ENCODE results near the gene C2CD4C. TPM values are rescaled to one million over a fixed set of nuclear protein-coding genes. Genes with fewer than 3 reads are reported as not detected.
"Not testable (repeated sequence)": the region's sequence is repeated elsewhere in the genome, so short reads cannot be mapped to it uniquely, and the experiment has no call there.

Gene C2CD4C
- total RNA-seq, 4 donors from 2014 or later: 0.54 to 14.7 (median 4.9) TPM

DNA sequence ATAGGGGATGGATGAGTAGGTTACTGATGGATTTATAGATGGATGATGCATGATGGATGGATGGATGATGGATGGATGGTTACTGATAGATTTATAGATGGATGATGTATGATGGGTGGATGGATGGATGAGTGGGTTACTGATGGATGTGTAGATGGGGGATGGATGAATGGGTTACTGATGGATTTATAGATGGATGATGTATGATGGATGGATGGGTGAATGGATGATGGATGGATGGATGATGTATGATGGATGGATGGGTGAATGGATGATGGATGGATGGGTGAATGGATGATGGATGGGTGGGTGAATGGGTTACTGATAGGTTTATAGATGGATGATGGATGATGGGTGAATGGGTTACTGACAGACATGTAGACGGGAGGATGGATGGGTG lies 6.3 kb upstream of the C2CD4C start:
- no peaks in the 10 kb centered on the region for H3K4me1 ChIP-seq
- H3K36me3 ChIP-seq: no peaks in the 10 kb centered on the region
- intact Hi-C loops (cut with DNase I): no loop called here
- no peak overlapping the region for H3K4me3 ChIP-seq (replicated peaks in 1 of 3)
- 93 to 95% methylated on average over 1 of the region's 1 CpG for WGBS, 2 donors
- no peak for TF ChIP-seq POLR2A (IDR thresholded peaks at IDR 0.05)
- TF ChIP-seq, protein P1, sequence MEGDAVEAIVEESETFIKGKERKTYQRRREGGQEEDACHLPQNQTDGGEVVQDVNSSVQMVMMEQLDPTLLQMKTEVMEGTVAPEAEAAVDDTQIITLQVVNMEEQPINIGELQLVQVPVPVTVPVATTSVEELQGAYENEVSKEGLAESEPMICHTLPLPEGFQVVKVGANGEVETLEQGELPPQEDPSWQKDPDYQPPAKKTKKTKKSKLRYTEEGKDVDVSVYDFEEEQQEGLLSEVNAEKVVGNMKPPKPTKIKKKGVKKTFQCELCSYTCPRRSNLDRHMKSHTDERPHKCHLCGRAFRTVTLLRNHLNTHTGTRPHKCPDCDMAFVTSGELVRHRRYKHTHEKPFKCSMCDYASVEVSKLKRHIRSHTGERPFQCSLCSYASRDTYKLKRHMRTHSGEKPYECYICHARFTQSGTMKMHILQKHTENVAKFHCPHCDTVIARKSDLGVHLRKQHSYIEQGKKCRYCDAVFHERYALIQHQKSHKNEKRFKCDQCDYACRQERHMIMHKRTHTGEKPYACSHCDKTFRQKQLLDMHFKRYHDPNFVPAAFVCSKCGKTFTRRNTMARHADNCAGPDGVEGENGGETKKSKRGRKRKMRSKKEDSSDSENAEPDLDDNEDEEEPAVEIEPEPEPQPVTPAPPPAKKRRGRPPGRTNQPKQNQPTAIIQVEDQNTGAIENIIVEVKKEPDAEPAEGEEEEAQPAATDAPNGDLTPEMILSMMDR (IDR thresholded peaks at IDR 0.05): no peak
- H3K27me3 ChIP-seq: no peaks in the 10 kb centered on the region
- no peaks in the 10 kb centered on the region for H3K9me3 ChIP-seq
- no peak for DNase-seq
- no peak overlapping the region for H3K27ac ChIP-seq

- intact Hi-C loops (cut with DNase I): no loop called here
- Histone ChIP-seq H3K36me3 (no peaks in the 10 kb centered on the region), H3K27me3 (no peaks in the 10 kb centered on the region), H3K9me3 (no peaks in the 10 kb centered on the region), H3K27ac (no peak overlapping the region), H3K4me1 (peaks cover 5 to 8% of the 10 kb centered on the region in 2 donors), H3K4me3 (replicated peaks in 1 of 3) (no peak overlapping the region)
- TF ChIP-seq, protein P1 (IDR thresholded peaks at IDR 0.05): no peak
- no peak for TF ChIP-seq POLR2A (IDR thresholded peaks at IDR 0.05)
- 60 to 70% methylated on average over 15 of the region's 15 CpGs for WGBS, 2 donors
- peak in 1 of 2 donors; percentile 2 for DNase-seq
Measured at GRCh38 chr19:413756-414420, 4.9 kb upstream of the C2CD4C start.

DNA sequence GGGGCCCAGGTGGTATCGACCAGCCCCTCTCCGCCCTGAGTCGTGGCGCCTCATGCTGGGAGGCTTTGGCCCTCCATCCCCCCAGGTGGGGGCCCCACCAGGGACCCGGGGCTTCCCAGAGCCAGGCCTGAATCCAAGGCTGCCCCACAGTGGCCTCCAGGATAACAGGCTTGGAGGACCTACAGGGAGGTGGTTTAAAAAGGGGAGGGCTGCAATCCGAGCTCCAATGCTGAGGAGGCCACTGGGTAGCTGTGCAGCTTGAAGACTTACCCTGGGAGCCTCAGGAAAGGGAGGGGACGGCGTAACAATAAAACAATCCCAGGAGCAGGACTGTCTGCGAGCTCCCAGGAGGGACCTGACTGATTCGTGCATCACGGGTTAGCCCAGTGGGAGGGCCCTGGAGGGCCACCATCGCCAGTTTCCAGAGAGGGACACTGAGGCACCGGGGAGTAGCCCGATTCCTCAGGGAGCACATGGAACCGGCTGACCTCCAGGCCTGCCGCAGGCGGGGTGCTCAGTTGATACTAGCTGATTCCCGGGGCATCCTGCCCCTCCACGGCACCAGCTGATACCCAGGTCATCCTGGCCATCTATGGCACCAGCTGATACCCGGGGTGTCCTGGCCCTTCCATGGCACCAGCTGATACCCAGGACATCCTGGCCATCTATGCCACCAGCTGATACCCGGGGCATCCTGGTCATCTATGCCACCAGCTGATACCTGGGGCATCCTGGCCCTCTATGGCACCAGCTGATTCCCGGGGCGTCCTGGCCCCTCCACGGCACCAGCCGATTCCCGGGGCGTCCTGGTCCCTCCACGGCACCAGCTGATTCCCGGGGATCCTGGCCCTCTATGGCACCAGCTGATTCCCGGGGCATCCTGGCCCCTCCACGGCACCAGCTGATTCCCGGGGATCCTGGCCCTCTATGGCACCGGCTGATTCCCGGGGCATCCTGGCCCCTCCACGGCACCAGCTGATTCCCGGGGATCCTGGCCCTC lies 3.7 kb upstream of the C2CD4C start:
- Histone ChIP-seq H3K36me3 (no peaks in the 10 kb centered on the region), H3K27me3 (no peaks in the 10 kb centered on the region), H3K9me3 (no peaks in the 10 kb centered on the region), H3K27ac (no peak overlapping the region), H3K4me1 (peaks cover 13 to 17% of the 10 kb centered on the region in 2 donors), H3K4me3 (replicated peaks in 1 of 3) (no peak overlapping the region)
- DNase-seq: peak in 1 of 2 donors; percentile 2
- intact Hi-C loops (cut with DNase I): no loop called here
- WGBS, 2 donors: 12 to 55% methylated on average over 10 to 25 of the region's 36 CpGs
- TF ChIP-seq POLR2A (IDR thresholded peaks at IDR 0.05): no peak
- TF ChIP-seq, protein P1 (IDR thresholded peaks at IDR 0.05): no peak

DNA sequence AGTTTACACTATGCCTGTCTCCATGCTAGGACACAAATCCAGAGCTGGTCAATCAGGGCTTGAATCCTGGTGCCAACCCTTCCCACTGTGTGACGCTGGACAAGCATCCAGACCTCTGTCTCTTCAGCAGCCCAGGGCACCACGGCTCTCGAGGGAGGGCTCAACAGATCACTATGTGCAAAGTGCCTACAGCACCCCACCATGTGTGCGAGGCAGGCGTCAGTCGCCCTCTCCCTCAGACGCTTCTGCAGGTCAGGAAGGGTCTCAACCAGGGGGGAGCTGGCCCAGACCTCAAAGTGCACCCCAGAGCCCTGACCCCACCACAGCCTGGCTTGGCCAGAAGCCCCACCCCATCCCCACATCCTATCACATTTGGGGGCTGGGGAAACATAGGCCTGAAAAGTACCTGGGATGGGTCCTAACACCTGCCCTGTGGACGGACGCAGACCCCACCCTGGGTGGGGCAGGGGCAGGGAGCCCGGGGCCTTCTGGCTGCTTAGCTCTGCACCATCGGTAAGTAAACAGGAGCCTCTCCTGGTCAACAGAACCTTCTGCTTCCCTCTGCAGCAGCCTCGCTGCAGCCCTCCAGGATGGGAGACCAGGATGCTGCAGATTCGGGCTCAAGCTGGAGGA lies 2.9 kb upstream of the C2CD4C start:
- DNase-seq: peak in 1 of 2 donors; percentile 1
- H3K4me1 ChIP-seq: peaks cover 13 to 17% of the 10 kb centered on the region in 2 donors
- no peak overlapping the region for H3K27ac ChIP-seq
- no peak overlapping the region for H3K4me3 ChIP-seq (replicated peaks in 1 of 3)
- no peaks in the 10 kb centered on the region for H3K27me3 ChIP-seq
- intact Hi-C loops (cut with DNase I): no loop called here
- TF ChIP-seq, protein P1 (IDR thresholded peaks at IDR 0.05): no peak
- TF ChIP-seq POLR2A (IDR thresholded peaks at IDR 0.05): no peak
- no peaks in the 10 kb centered on the region for H3K9me3 ChIP-seq
- H3K36me3 ChIP-seq: no peaks in the 10 kb centered on the region
- 51 to 64% methylated on average over 7 to 8 of the region's 13 CpGs for WGBS, 2 donors

- H3K4me1 ChIP-seq: peaks cover 13 to 17% of the 10 kb centered on the region in 2 donors
- 92 to 93% methylated on average over 6 to 12 of the region's 22 CpGs for WGBS, 2 donors
- H3K9me3 ChIP-seq; H3K36me3 ChIP-seq; intact Hi-C loops (cut with DNase I); DNase-seq; H3K27ac ChIP-seq; H3K27me3 ChIP-seq; H3K4me3 ChIP-seq (replicated peaks in 1 of 3): not testable (repeated sequence)
Measured at GRCh38 chr19:411121-411722, 2.3 kb upstream of the C2CD4C start.
